Measurements from ENCODE around the gene CAMK4.
"Not testable (repeated sequence)": the region's sequence is repeated elsewhere in the genome, so short reads cannot be mapped to it uniquely, and the experiment has no call there.

Gene CAMK4

DNA sequence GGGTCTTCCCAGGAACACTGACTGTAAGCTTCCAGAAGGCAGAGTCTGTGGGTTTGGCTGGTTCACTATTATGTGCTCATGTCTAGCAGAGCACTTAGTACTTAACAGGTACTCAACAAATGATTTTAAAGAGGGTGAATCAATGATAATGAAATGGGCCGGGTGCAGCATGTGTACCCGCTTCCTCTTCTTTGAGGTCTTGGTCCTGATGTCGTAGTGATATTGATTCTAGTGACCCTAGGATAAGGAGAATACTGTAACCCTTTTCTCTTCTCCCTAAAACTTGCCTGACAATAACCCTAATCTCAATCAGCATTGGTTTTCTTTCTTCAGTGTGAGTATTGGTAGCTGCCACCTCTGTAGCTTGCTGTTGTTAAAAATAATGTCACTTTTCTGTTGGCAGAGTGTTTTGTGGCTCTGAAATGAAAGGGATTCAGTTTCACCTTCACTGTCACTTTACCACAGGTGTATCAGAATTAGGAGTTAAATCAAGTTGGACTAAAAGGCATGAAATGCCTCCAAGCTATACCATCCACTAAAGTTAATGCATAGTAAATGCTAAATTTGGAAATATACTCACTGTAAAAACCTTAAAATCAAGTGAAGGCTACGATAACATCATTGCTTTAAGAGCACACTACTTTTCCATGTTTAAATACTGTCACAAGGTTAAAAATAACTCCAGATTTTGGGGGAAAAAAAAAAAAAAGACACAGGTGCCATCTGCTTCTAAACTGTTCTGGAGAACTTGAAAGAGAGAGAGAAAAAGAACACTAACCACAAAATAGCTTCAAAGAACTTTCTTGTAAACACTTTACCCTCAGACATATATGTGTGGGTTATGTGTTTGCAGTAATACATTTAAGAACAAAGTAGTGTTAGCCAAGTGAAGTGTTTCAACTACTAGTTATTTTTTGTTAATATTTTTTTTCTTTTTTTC is 6.0 kb downstream of the CAMK4 start:
- peak; percentile 77 for DNase-seq

GRCh38 chr5:111231119-111231518 is 6.9 kb downstream of the CAMK4 start:
- DNase-seq, result no peak

DNA sequence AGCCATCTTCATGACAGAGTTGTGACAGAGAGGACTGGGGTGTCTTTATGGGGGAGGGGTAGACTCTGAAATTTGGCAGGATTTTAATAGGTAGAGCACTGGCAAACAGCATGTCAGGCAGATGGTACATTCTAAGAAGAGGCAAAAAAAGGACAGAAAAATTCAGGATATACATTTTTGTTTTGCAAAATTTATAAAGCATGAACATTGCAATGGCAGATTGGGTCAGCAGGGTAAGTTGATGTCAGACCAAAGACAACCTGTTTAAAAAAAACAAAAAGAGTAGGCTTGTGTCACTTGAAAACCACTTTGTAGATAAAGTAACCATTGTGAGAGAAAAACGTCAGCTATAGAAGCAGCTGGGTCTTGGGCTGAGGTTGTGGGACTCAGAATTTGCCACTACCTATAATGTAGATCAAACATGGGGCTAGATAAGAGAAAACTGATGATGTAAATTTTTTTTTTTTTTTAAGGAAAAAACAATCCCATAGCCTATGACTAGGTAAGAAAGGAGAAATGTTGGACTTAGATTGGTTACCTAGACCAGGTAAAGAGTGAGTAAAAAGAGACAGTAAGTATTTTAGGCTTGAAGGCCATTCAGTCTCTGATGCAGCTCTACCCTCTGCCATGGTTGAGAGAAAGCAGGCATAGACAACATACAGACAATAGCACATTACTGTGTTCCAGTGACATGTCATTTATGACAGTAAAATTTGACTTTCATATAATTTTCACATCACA is 8.3 kb downstream of the CAMK4 start:
- no peak for DNase-seq

DNA sequence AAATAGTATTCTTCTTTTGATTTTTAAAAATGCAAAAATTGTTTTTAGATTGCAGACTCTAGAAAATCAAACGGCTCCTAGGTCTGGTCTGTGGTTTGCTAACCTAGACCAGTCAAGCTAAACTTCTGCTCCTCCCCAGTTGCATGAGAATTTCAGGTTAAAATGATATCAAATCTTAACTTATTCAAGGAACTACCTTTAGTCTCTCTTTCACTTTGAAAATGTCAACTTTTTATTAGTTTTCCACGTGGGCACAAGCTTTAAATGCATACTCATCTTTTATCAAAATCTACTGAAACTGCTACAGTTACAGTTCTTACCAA is 8.8 kb downstream of the CAMK4 start:
- no peak for DNase-seq

DNA sequence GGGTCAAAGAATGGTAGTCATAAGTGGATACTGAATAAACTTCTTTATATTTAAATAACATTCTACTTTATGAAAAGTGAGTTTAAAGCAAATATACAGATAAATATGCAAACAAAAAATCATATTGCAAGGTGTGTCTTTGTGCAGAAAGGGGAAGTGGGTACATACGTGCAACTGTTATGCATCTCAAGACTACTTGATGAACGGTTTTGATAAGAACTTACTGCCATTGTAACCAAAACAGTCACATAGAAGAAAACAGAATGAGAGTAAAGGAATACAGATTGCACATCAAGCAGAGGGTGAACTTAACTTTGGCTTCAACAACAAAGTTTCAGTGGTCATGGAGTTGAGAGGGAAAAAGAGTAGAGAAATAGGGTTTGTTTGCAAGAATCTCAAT is 9.9 kb downstream of the CAMK4 start:
- peak; percentile 63 for DNase-seq

GRCh38 chr5:111235635-111236034 is 11.5 kb downstream of the CAMK4 start:
- DNase-seq, result no peak

- no peak for DNase-seq
Measured at GRCh38 chr5:111236348-111236747, 12.2 kb downstream of the CAMK4 start.

DNA sequence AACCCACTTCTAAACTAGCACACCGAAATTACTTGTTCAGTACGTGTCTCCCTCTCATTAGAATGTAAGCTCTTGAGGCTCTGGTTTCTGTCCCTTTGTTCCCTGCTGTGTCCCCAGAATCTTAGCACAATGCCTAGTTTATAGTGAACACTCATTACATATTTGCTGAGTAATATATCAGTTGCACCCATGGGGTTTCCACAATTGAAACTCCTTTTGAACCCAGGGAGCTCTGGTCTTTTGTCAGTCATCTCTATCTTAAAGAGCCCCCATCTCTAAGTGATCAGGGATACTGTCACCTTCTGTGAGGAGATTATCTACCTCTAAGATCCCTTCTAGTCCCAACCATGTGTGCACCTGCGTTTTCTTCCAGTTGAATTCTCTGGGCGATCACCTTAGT is 12.8 kb downstream of the CAMK4 start:
- peak; percentile 81 for DNase-seq

DNA sequence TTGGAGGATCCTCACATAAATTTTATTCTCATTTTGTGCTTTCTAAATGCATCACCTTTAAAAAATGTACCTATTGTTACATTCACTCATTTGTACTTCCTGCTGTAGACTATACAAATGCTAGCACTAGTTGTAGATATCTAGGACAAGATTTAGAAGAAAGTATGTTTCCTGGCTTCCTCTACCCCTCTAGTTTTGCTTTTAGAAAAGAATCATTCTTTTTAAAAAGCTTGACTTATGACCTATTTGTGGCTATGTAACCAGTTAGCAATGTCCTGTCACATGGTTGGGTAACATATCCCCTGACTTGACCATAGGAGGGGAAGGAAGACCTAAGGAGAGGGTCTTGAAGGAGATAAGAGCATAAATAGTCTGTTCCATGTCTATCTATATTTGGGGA is 13.3 kb downstream of the CAMK4 start:
- DNase-seq, result no peak

DNA sequence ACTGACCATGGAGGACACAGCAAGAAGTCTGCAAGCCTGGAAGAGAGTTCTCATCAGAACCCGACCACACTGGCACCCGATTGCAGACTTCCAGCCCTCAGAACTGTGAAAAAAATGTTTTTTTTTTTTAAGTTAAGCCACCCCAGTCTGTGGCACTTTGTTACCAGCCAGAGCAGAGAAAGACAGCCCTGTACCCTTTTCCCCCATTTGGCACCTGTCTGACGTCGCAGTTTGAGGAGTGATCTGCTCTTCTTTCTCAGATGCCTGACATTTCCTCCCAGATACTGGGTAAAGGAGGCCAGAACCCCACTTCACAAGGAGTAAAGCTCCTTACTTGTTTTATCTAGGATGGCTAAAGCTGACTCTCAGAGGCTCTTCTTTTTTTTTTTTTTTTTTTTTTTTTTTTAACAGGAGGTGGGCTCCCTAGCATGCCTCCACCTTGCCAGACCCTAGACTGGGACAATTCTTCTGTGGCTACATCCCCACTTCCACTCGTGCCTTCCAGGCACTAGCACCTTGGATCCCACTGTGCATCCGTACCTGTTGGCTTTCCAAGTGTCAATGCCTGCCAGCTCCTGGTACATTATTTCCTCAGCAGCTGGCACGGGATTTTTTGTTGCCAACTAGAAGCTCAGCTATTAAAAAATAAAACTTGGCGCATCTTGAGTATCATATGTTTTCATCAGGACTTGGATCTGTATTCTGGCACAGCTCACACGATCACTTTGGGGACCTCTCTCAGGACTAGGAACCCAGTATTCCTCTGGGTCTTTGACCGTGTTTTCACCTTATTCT is 14.4 kb downstream of the CAMK4 start:
- no peak for DNase-seq

DNA sequence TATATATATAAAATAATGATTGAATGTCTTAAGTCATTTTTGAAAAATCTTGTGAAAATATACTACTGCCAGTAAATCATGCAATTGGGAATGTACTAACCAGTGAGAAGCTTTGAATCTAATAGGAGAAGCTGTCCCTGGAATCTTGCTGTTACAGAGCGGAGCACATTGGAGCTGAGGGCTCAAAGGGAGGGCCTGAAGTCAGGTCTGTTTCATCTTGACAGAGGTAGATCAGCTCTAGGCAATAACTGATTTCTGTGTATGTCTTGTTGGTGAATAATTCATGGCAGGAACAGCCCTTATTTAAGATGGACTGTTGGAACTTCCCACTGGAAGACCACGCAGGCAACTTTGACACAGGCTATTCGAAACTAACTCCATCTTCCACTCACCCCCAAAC is 17.5 kb downstream of the CAMK4 start:
- no peak for DNase-seq

DNA sequence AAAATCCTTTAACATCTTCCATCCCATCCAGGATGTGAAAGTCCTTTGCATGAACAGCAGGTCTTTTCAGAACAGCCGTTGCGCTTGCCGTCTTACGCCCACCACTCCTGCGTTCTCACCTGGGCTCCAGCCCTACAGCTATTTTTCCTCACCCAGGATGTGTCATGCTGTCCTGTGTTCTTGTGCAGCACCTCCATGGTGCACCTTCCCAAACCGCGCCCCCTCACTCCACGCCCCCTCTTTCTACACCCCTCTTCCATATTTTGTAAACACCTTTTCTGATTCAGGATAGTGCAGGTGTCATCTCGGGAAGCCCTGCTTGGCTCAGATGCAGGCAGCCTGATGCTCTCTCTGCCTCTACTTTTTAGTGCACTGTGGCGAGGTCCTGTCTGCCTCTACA is 18.4 kb downstream of the CAMK4 start:
- DNase-seq, result no peak

DNA sequence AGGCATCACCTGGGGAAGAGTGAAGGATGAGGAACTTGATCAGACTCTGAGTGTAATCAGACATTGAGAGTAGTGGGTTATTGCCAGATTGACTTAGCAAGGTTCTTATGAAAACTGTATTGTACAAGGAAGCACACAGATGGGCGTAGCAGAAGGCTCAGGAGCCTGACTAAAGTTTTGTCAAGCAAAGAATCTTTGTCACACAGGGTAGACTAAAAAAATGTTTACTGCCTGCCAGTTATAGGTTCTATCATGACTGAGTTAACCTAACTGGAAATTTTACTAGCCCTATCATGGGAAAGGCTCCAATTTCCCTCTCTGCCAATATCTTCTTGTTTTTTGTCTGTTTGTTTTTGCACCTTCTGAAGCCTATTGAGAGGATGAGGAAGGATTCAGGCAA is 19.1 kb downstream of the CAMK4 start:
- no peak for DNase-seq

DNA sequence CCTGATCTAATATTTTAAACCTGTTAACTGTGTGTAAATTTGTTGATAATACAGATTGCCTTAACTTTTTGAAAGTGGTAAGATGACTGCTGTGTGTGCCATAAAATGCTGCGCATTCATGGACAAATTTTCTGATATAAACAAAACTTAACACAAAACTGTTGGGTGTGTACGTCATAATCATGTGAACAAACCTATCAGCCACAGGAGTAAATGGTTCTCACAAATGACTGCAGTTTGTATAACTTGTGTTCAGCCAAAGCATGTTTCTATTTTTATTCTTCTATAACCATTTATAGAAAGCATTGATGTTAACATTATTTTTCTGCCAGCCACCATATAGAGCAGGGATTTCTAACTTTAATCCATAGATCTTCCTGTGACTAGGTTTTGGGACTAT is 21.5 kb downstream of the CAMK4 start:
- no peak for DNase-seq

GRCh38 chr5:111246459-111246858 is 22.3 kb downstream of the CAMK4 start:
- DNase-seq, result no peak

DNA sequence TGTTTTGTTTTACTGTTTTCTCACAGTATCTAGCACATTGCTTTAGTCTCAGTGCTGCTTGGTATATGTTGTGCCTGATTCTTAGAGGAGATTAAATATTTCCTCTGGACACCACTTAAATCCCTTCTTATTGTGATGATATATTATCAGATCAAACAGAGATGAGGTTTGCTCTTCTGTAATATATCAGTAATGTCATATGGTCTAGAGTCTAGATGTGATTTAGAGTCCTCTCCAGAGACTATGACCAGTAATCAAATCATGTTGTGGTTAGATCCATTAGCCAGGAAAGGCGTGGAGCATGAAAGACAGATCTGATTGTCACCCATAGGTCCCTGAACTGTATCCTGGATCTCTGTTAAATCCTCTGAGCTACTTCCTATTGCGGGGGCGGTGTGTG is 24.4 kb downstream of the CAMK4 start:
- DNase-seq, result no peak

DNA sequence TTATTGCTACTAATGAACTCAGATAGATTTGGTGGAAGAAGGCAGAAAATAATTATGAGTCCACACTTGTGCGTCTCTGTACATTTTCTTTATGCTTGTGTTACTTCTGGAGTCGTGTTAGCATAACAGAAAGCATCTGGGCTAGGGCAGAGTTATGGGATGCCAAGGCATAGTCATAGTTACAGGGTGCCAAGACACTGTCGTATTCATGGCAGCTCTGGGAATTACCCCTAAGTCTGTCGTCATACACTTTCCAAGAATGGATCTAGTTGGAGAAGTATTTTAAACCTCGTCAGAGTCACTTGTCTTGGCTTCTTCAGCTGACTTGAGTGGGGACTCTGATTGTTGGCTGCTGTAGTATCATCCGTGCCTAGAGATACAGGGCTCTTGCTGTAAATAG is 27.7 kb downstream of the CAMK4 start:
- DNase-seq, result no peak

- DNase-seq, result no peak
Measured at GRCh38 chr5:111252799-111253545, 28.8 kb downstream of the CAMK4 start.

DNA sequence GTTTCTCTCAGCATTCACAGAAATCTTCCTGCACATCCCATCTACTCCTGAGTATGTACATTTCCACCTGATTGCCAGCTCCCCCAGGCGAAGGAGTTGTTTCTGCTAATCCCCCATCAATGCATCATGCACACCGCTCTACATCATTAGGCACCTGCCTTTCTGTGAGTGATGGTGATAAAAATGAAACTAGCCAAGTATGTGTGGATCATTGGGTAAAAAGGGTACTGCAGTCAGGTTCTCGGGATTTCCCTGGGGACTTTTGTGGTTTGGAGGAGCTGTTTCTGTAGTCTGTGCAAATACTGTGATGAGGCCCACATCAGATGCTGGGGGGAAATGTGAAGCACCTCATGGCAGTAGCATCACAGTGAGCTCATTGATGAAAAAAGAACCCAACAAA is 30.4 kb downstream of the CAMK4 start:
- peak; percentile 94 for DNase-seq

- DNase-seq, result no peak
Measured at GRCh38 chr5:111255169-111255568, 31.0 kb downstream of the CAMK4 start.

DNA sequence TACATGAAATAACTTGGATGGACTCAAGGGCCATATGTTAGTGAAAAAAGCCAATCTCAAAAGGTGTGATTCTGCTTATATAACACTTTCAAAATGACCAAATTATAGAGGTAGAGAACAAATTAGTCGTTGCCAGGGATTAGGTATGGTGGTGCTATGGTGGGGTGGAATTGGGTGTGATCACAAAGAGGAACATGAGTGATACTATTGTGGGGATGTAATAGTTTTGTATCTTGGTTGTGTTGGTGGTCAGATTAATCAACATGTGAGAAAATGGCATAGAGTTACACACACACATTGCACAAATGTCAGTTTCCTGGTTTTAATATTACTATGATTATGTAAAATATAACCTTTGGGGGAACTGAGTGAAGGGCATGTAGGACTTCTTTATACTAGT is 31.9 kb downstream of the CAMK4 start:
- peak; percentile 55 for DNase-seq

DNA sequence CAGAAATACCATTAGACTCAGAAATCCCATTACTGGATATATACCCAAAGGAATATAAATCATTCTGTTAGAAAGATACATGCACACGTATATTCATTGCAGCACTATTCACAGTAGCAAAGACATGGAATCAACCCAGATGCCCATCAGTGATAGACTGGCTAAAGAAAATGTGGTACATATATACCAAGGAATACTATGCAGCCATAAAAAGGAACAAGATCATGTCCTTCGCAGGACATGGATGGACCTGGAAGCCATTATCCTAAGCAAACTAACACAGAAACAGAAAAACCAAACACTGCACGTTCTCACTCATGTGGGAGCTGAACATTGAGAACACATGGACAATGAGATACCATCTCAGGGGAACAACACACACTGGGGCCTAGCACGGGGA is 33.4 kb downstream of the CAMK4 start:
- not testable (repeated sequence) for DNase-seq

GRCh38 chr5:111259636-111260035 is 35.5 kb downstream of the CAMK4 start:
- DNase-seq, result no peak

Measured in activated CD4-positive, alpha-beta T cell treated with anti-CD3 and anti-CD28 coated beads, Interleukin-10, Interleukin-2, amounts not matched to agents 100 ng/mL and 50 ng/mL, durations not matched to agents 16 hours and 8 hours (primary cell).